ENCODE results near the gene COL4A2. TPM values are rescaled to one million over a fixed set of nuclear protein-coding genes. Genes with fewer than 3 reads are reported as not detected.
"Not testable (repeated sequence)": the region's sequence is repeated elsewhere in the genome, so short reads cannot be mapped to it uniquely, and the experiment has no call there.

The COL4A2 gene
- polyA plus RNA-seq, 12 donors = 347 to 994 (median 444) TPM

- DNase-seq = no peak
Observed at GRCh38 chr13:110305001-110305400, 2.1 kb upstream of the COL4A2 start.

DNA sequence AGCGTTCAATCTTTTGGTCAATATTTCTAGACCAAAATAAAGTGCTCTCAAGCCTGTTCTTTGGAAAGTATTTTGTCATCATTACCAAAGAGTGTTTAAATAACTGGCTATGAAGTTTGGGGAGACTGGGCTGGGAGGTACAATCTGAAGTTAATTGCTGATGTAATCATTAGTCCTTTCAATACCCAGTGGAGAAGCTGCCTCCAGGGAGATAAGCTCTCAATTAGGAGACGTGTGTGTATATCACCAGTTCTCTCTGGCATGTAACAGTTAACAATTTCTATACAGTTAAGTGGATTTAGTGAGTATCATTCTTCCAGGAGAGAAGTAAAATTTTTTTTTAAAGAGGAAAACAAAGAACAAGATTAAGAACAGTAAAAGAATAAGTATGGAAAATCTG is 1.5 kb upstream of the COL4A2 start:
- DNase-seq = no peak

- no peak for DNase-seq
Observed at GRCh38 chr13:110305949-110306339, 1.1 kb upstream of the COL4A2 start.

DNA sequence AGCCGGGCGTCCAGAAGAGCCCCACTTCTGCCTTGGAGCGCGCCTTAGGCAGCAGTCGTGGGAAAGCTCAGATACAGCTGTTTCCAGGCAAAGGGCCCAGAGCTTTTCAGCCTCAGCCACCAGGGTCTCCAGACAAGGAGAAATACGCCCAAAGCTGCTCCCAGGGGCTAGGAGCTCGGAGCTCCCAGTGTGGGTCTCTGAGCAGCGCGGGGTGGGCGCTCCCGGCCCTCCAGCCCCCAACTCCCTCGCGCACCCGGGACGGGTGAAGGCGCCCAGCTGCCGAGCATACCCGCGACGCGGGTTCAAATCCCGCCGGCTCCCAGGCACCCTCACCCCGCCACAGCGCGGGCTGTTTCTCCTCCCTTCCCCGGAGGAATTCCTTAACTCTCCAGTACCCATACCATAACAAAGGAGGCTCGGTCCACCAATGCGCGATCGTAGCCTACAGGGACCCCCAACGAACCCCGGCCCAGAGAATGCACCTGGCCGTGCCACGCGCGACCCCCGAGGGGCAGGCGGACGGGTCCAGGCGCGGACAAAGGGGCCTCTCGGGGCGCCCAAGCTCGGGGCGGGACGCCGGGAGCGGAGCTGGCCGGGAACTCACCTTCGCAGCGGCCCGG is 634 bp upstream of the COL4A2 start:
- peak; percentile 69 for DNase-seq

- peak; percentile 68 for DNase-seq
Observed at GRCh38 chr13:110307767-110308655, 927 bp downstream of the COL4A2 start.

DNA sequence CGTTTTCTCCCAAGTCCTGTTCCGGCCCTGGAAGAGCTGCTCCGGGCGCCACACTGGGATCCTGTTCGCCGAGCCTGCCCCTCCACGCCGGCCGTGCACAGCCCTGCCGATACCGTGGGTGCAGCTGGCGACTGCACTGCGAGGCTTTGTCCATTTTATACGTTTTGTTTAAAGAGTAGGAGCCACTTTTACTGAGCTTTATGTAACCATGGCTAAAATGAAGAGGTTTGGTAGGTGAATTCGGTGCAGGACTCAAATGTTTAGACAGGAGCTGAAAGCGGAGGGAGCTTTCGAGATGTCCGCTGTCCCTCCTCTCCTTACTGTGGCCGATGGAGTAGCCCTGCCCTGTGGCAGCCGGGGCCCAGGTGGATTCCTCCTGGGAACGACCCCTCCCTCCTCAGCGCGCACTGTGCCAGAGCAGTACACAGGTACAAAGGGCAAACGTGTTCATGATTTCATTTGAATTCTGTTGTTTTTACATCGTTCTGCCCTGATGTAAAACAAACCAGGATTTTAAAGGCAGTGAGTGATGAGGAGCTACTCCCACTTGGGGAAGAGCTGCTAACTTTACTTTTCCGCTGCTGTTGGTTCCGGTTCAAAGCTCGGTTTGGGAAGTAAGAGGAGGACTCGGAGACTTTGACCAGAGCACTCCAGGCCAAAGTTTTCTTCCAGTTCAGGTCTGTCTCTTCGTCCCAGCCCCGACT is 1.7 kb downstream of the COL4A2 start:
- no peak for DNase-seq

- no peak for DNase-seq
Observed at GRCh38 chr13:110309661-110310524, 2.8 kb downstream of the COL4A2 start.

GRCh38 chr13:110310541-110311442 is 3.7 kb downstream of the COL4A2 start:
- no peak for DNase-seq

GRCh38 chr13:110311443-110312338 is 4.6 kb downstream of the COL4A2 start:
- DNase-seq = no peak

DNA sequence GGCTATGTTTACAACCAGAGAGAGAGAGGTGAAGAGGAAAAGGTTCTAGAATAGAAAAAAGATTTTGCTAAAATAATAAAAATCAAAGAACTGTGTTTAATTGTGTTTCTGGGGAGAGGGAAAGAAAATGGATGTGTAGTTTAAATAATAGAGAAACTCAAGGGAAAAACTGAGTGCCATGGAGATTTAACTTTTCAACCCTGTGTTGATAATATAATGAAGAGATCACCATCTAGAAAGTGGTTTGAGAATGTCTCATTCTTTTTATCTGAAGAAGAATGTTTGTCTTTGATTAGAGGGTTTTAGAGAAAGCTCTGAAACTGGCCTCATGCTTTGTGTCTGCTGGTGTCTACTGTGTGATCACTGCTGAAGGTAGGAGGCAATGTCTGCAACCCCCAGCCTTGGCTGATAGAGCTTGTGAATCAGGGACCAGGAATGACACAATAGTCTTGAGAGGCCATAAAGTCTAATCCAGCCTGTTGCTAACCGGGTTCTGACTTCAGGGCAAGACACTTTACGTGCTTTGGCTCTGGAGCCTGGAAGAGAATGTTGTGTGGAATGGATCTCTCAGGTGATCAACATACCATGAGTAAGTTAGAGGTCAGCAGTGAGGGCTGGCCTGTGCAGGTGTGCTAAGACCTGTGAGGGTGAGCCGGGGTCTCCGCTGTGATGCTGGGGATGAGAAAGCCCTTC is 5.4 kb downstream of the COL4A2 start:
- no peak for DNase-seq

- DNase-seq = not testable (repeated sequence)
Observed at GRCh38 chr13:110313261-110313660, 6.2 kb downstream of the COL4A2 start.

GRCh38 chr13:110313733-110314132 is 6.6 kb downstream of the COL4A2 start:
- DNase-seq = not testable (repeated sequence)

- DNase-seq = no peak
Observed at GRCh38 chr13:110314516-110315245, 7.6 kb downstream of the COL4A2 start.

GRCh38 chr13:110316196-110316595 is 9.1 kb downstream of the COL4A2 start:
- DNase-seq = no peak

GRCh38 chr13:110317093-110317492 is 10.0 kb downstream of the COL4A2 start:
- no peak for DNase-seq

DNA sequence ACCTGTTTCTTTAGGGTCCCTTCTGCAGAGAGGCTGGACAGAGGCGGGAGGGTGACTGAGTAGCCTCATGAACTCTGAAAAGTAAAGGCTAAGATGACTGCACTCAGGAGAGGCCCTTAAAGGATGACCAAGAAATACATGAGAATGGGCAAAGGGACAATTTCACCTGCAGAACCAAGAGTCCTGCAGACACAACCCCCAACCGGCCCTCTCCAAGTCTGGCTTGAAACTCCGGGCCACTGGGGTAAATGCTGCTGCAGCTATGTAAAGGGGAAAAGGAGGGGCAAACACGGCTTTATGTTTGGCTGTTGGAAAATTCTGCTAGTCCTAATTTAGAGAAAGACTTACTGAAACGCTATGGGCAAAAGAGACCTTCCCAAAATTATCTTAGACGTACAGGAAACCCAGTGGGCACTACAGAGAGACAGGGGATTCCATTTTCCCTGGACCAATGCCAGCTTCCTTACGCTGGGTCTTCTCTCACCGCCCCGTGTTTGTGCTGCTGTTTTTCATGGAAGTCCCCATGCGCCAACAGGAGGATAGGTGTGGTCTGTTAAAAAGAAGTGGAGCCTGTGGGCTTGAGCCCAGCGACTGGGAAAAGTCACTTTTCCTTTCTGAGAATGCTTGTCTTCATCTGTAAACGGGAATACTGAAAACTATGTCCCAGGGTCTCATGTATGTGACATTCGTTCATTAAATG is 10.6 kb downstream of the COL4A2 start:
- DNase-seq = no peak

DNA sequence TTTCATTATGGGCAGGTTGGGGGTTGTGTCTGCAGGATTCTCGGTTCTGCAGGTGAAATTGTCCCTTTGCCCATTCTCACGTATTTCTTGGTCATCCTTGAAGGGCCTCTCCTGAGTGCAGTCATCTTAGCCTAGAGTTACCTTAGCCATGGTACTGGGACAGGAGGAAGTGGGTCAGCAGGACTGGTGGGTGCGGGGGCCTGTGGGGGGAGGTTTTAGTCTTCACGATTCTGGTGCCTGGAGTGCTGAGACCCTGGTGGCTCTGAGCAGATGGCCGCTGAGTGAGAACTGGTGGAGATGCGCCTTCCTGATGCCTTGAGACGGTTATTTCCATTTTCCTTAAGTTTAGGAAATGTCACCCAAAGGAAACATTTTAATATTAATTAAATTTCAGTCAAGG is 11.8 kb downstream of the COL4A2 start:
- no peak for DNase-seq

GRCh38 chr13:110319397-110319773 is 12.3 kb downstream of the COL4A2 start:
- no peak for DNase-seq
